Measurements from ENCODE around the gene SCRN1.

The SCRN1 gene

GRCh38 chr7:30001998-30002397, 12.4 kb upstream of the SCRN1 start:
- no peak for DNase-seq

- no peak for DNase-seq
These were observed 8.9 kb upstream of the SCRN1 start for GRCh38 chr7:29998489-29998888.

- DNase-seq: no peak
These were observed 6.7 kb upstream of the SCRN1 start for GRCh38 chr7:29996321-29996720.

GRCh38 chr7:29995652-29996051, 6.1 kb upstream of the SCRN1 start:
- DNase-seq: no peak

GRCh38 chr7:29993140-29993539, 3.5 kb upstream of the SCRN1 start:
- DNase-seq: no peak

GRCh38 chr7:29991937-29992336, 2.3 kb upstream of the SCRN1 start:
- no peak for DNase-seq

- DNase-seq: no peak
These were observed 1.3 kb upstream of the SCRN1 start for GRCh38 chr7:29990931-29991330.

- peak; percentile 37 for DNase-seq
These were observed 961 bp downstream of the SCRN1 start for GRCh38 chr7:29988424-29989256.

GRCh38 chr7:29987811-29988317, 1.7 kb downstream of the SCRN1 start:
- DNase-seq: no peak

GRCh38 chr7:29987083-29987482, 2.5 kb downstream of the SCRN1 start:
- no peak for DNase-seq

GRCh38 chr7:29980151-29980550, 9.4 kb downstream of the SCRN1 start:
- no peak for DNase-seq

- no peak for DNase-seq
These were observed 11.5 kb downstream of the SCRN1 start for GRCh38 chr7:29977886-29978651.

- DNase-seq: no peak
These were observed 12.8 kb downstream of the SCRN1 start for GRCh38 chr7:29976673-29977415.

- DNase-seq: no peak
These were observed 13.3 kb downstream of the SCRN1 start for GRCh38 chr7:29976266-29976665.

- no peak for DNase-seq
These were observed 14.0 kb downstream of the SCRN1 start for GRCh38 chr7:29975561-29975960.

GRCh38 chr7:29974286-29974685, 15.3 kb downstream of the SCRN1 start:
- DNase-seq: no peak

GRCh38 chr7:29972315-29972669, 17.3 kb downstream of the SCRN1 start:
- DNase-seq: no peak

GRCh38 chr7:29971566-29972314, 17.9 kb downstream of the SCRN1 start:
- no peak for DNase-seq

GRCh38 chr7:29970158-29970557, 19.4 kb downstream of the SCRN1 start:
- DNase-seq: no peak

GRCh38 chr7:29969738-29970137, 19.9 kb downstream of the SCRN1 start:
- no peak for DNase-seq

GRCh38 chr7:29968683-29969395, 20.8 kb downstream of the SCRN1 start:
- DNase-seq: no peak

GRCh38 chr7:29965030-29965429, 24.6 kb downstream of the SCRN1 start:
- DNase-seq: no peak
